ENCODE data around the gene STBD1. TPM values are rescaled to one million over a fixed set of nuclear protein-coding genes. Genes with fewer than 3 reads are reported as not detected.

STBD1 gene
- total RNA-seq, 1 donor from 2014 or later = 2.4 TPM

DNA sequence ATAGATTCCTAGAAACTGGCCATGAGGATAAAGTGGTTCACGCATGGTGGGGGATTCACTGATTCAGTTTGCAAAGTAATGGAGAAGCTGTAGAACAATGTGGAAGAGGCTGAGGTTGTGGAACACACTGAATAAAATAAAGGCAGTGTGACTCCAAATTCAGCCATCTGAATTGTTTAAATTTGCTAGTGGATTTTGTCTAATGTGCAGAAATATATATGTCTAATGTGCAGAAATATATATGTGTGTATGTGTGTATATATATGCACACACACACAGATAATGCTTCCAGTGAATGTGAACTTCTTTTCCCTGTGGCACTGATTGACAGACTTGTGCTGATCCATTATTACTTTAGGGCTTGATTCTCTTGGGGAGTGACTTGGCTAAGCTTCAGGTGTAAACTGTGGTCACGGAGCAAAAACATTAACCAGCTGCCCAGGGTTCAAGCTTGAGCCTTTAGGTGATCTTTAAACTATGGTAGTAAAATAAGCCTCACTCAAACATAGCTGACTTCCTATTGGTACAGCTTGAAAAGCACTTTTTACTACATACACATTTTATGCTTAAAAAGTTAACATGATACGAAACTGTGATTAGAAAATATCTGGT, 3.5 kb downstream of the STBD1 start:
- Mint-ChIP-seq H3K27ac (ENCODE audit: unreplicated experiment) (no peak overlapping the region), H3K36me3 (ENCODE audit: unreplicated experiment) (peaks cover 11% of the 10 kb centered on the region), H3K4me3 (ENCODE audit: unreplicated experiment) (no peak overlapping the region), H3K27me3 (ENCODE audit: unreplicated experiment) (no peaks in the 10 kb centered on the region), H3K4me1 (ENCODE audit: unreplicated experiment) (peaks cover 11% of the 10 kb centered on the region), H3K9me3 (ENCODE audit: unreplicated experiment) (no peaks in the 10 kb centered on the region)
- TF ChIP-seq CTCF (IDR thresholded peaks at IDR 0.05) = no peak
- no peak for DNase-seq (ENCODE audit: extremely low spot score, unreplicated experiment)

DNA sequence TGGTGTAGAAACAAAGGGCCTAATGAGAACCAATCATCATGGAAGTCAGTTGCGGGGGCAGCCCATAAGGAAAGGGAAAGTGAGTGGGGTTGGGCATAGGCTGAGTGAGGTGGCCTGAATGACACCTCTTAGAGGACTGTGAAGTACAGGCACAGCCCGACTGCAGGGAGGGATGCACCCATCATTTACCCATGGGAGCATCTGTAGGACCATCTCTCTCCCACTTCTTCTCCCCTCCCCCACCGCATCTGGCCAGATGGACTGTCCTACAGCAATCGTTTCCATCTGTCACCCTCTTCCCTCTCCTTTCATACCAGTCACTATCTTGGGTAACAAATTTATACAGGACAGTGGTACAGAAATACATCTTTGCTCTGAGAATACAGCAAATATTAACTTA, 4.2 kb downstream of the STBD1 start:
- Mint-ChIP-seq H3K4me1 (ENCODE audit: unreplicated experiment) (peaks cover 9% of the 10 kb centered on the region), H3K9me3 (ENCODE audit: unreplicated experiment) (peaks cover under 1% of the 10 kb centered on the region), H3K27me3 (ENCODE audit: unreplicated experiment) (no peaks in the 10 kb centered on the region), H3K27ac (ENCODE audit: unreplicated experiment) (no peak overlapping the region), H3K36me3 (ENCODE audit: unreplicated experiment) (peaks cover 11% of the 10 kb centered on the region), H3K4me3 (ENCODE audit: unreplicated experiment) (no peak overlapping the region)
- TF ChIP-seq CTCF (IDR thresholded peaks at IDR 0.05) = no peak
- no peak for DNase-seq (ENCODE audit: extremely low spot score, unreplicated experiment)

GRCh38 chr4:76311896-76312331, 5.4 kb downstream of the STBD1 start:
- H3K4me1 Mint-ChIP-seq (ENCODE audit: unreplicated experiment) = peaks cover 9% of the 10 kb centered on the region
- DNase-seq (ENCODE audit: extremely low spot score, unreplicated experiment) = no peak
- H3K9me3 Mint-ChIP-seq (ENCODE audit: unreplicated experiment) = peaks cover 12% of the 10 kb centered on the region
- peaks cover 13% of the 10 kb centered on the region for H3K36me3 Mint-ChIP-seq (ENCODE audit: unreplicated experiment)
- peaks cover 6% of the 10 kb centered on the region for H3K27me3 Mint-ChIP-seq (ENCODE audit: unreplicated experiment)
- no peak overlapping the region for H3K27ac Mint-ChIP-seq (ENCODE audit: unreplicated experiment)
- TF ChIP-seq CTCF (IDR thresholded peaks at IDR 0.05) = no peak
- H3K4me3 Mint-ChIP-seq (ENCODE audit: unreplicated experiment) = no peak overlapping the region

GRCh38 chr4:76312457-76312856, 5.9 kb downstream of the STBD1 start:
- H3K9me3 Mint-ChIP-seq (ENCODE audit: unreplicated experiment) = peaks cover 18% of the 10 kb centered on the region
- no peak overlapping the region for H3K4me3 Mint-ChIP-seq (ENCODE audit: unreplicated experiment)
- no peak for TF ChIP-seq CTCF (IDR thresholded peaks at IDR 0.05)
- H3K4me1 Mint-ChIP-seq (ENCODE audit: unreplicated experiment) = peaks cover 6% of the 10 kb centered on the region
- DNase-seq (ENCODE audit: extremely low spot score, unreplicated experiment) = no peak
- no peak overlapping the region for H3K27ac Mint-ChIP-seq (ENCODE audit: unreplicated experiment)
- H3K27me3 Mint-ChIP-seq (ENCODE audit: unreplicated experiment) = peaks cover 12% of the 10 kb centered on the region
- H3K36me3 Mint-ChIP-seq (ENCODE audit: unreplicated experiment) = peaks cover 15% of the 10 kb centered on the region

DNA sequence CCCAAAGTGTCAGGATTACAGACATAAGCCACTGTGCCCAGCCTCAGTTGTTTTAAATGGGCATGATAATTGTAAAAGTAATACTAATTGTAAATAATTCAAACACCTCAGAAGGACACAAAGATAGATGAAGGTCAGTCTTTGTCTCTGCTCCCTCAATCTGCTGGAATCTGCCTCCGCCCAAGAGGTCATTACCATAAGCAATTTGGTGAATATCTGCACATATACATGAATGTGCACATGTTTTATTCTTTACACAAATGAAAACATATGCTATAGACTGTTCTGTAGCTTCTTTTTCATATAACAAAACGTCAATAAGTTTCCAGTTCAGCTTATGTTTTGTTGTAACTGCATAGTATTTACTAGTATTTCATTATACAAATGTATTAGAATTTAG, 7.0 kb downstream of the STBD1 start:
- H3K4me1 Mint-ChIP-seq (ENCODE audit: unreplicated experiment) = peaks cover under 1% of the 10 kb centered on the region
- peaks cover 20% of the 10 kb centered on the region for H3K27me3 Mint-ChIP-seq (ENCODE audit: unreplicated experiment)
- H3K9me3 Mint-ChIP-seq (ENCODE audit: unreplicated experiment) = peaks cover 18% of the 10 kb centered on the region
- no peak for TF ChIP-seq CTCF (IDR thresholded peaks at IDR 0.05)
- no peak overlapping the region for H3K27ac Mint-ChIP-seq (ENCODE audit: unreplicated experiment)
- DNase-seq (ENCODE audit: extremely low spot score, unreplicated experiment) = no peak
- H3K36me3 Mint-ChIP-seq (ENCODE audit: unreplicated experiment) = peaks cover 15% of the 10 kb centered on the region
- no peak overlapping the region for H3K4me3 Mint-ChIP-seq (ENCODE audit: unreplicated experiment)

All from osteocyte (in vitro differentiated cells).